KMS-11 (cell line): ENCODE measurements around the gene SEMA4G.

Experiments
- H2AFZ ChIP-seq: fragments of 200-600 bp; sonication (generic); 2 replicates; pipeline ENCODE4 v1.6.1; 2016; ENCODE audit warnings: antibody characterized with exemption, mixed run types, low read depth
- H3K27ac ChIP-seq: fragments of 200-600 bp; sonication (generic); 2 replicates; pipeline ENCODE4 v1.6.1; 2016; ENCODE audit warnings: mild to moderate bottlenecking, mixed run types
- H3K27me3 ChIP-seq: fragments of 200-600 bp; sonication (generic); 2 replicates; pipeline ENCODE4 v1.6.1; 2017; ENCODE audit warnings: mild to moderate bottlenecking, low read depth, mixed run types, moderate library complexity; ENCODE audit not compliant: insufficient read depth
- H3K36me3 ChIP-seq: fragments of 200-600 bp; sonication (generic); 2 replicates; pipeline ENCODE4 v1.6.1; 2017; ENCODE audit warnings: mild to moderate bottlenecking, mixed run types; ENCODE audit not compliant: insufficient read depth
- H3K4me1 ChIP-seq: fragments of 200-600 bp; sonication (generic); 2 replicates; pipeline ENCODE4 v1.6.1; 2016; ENCODE audit warnings: mild to moderate bottlenecking, low read depth, mixed run types; ENCODE audit not compliant: poor library complexity, severe bottlenecking
- H3K4me2 ChIP-seq: fragments of 200-600 bp; sonication (generic); 2 replicates; pipeline ENCODE4 v1.7.0; 2016; ENCODE audit warnings: mild to moderate bottlenecking, mixed run types
- H3K4me3 ChIP-seq: fragments of 200-600 bp; sonication (generic); IDR thresholded peaks from 2 replicates; pipeline ENCODE4 v1.6.1; 2017; ENCODE audit warnings: low read depth, low read length, mixed read lengths; ENCODE audit not compliant: insufficient read depth
- H3K79me2 ChIP-seq: fragments of 200-600 bp; sonication (generic); 2 replicates; pipeline ENCODE4 v1.6.1; 2016; ENCODE audit warnings: low read depth, mixed run types; ENCODE audit not compliant: insufficient read depth
- H3K9ac ChIP-seq: fragments of 200-600 bp; sonication (generic); 2 replicates; pipeline ENCODE4 v1.6.1; 2016; ENCODE audit warnings: mild to moderate bottlenecking, mixed run types
- H4K20me1 ChIP-seq: fragments of 200-600 bp; sonication (generic); 2 replicates; pipeline ENCODE4 v1.6.1; 2016; ENCODE audit warnings: mild to moderate bottlenecking, mixed run types; ENCODE audit not compliant: insufficient read depth
- CTCF ChIP-seq: fragments of 200-600 bp; sonication (generic); conservative IDR thresholded peaks from 2 replicates; pipeline ENCODE4 v1.6.1; 2017; ENCODE audit warnings: low read depth, mild to moderate bottlenecking, antibody characterized with exemption, low read length, moderate library complexity, mixed read lengths

Gene SEMA4G

GRCh38 chr10:101007099-101007711 lies 37.9 kb downstream of the SEMA4G start:
- H3K4me3 ChIP-seq = no peak overlapping the region
- no peaks in the 10 kb centered on the region for H4K20me1 ChIP-seq
- peaks cover under 1% of the 10 kb centered on the region for H3K4me1 ChIP-seq
- no peak overlapping the region for H3K27ac ChIP-seq
- no peaks in the 10 kb centered on the region for H3K79me2 ChIP-seq
- H3K27me3 ChIP-seq = no peaks in the 10 kb centered on the region
- no peak overlapping the region for H3K4me2 ChIP-seq
- no peak for TF ChIP-seq CTCF
- no peak overlapping the region for H3K9ac ChIP-seq
- H3K36me3 ChIP-seq = no peaks in the 10 kb centered on the region
- H2AFZ ChIP-seq = no peak overlapping the region

DNA sequence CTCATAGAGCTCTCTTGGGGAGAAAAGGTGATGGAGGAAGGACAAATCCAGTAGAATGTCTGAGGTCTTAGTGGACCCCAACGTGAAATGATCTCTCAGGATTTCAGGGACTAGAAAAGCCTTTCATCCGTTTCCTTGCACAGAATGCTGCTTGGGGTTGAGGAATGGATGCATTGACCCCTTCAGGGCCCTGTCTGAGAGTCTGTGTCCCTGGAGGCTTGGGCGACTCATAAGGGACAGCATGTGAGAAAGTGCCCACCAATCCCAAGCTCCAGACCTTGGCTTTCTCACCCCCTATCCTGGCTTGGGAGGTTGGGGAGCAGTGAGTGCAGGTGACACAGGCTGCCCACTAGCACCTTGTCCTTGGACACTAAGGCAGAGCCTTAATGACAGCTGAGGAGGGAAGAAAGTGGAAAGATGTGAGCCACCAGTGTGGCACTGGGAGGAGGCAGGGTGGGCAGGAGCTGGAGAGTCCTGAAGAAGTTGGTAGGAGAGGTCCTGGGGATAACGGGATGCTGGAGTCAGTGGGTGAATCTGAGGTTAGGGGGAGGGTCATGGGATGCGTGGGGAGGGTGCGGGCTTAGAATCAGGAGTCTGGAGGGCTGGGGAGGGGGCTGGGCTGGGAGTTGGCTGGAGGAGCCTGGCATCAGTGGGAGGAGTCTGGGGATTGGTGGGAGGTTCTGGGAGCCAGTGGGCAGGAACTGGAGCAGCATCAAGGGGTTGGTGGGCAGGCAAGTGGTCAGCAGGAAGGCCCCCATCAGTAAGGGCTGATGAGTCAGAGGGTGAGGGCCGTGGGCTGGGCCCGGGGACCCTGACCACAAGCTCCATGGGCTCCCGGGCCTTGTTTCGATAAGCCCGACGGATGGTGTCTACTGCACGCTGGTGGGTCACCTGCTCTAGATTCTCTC lies 38.9 kb downstream of the SEMA4G start:
- Histone ChIP-seq H3K36me3 (no peaks in the 10 kb centered on the region), H3K9ac (no peak overlapping the region), H3K79me2 (no peaks in the 10 kb centered on the region), H3K4me2 (no peak overlapping the region), H2AFZ (no peak overlapping the region), H3K4me1 (peaks cover 3% of the 10 kb centered on the region), H3K4me3 (no peak overlapping the region), H3K27ac (no peak overlapping the region), H3K27me3 (no peaks in the 10 kb centered on the region), H4K20me1 (no peaks in the 10 kb centered on the region)
- TF ChIP-seq CTCF = no peak

- Histone ChIP-seq H3K4me3 (no peak overlapping the region), H3K4me1 (peaks cover 8% of the 10 kb centered on the region), H3K36me3 (no peaks in the 10 kb centered on the region), H2AFZ (no peak overlapping the region), H3K4me2 (no peak overlapping the region), H3K9ac (no peak overlapping the region), H3K27ac (no peak overlapping the region), H3K79me2 (no peaks in the 10 kb centered on the region), H4K20me1 (no peaks in the 10 kb centered on the region), H3K27me3 (no peaks in the 10 kb centered on the region)
- no peak for TF ChIP-seq CTCF
These were observed 39.6 kb downstream of the SEMA4G start for GRCh38 chr10:101008823-101009423.

DNA sequence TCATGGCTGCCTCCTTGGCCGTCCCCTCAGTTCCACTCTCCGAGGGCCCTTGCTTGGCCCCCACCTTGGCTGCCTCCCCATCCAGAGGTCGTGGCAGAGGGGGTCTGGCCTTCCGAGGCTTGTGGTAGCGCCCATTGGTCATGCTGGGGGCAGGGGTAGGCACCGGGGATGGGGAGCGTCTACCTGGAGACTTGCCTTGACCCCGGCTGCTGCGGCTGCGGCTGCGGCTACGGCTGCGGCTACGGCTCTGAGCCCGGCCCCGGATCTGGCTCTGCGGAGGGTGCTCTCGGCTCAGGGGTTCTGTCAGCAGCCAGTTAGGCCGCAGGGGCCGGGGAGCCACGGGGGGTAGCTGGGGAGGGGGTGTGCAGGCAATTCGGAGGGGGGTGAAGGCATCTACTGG lies 41.0 kb downstream of the SEMA4G start:
- no peak overlapping the region for H3K27ac ChIP-seq
- no peak overlapping the region for H3K4me2 ChIP-seq
- H3K4me1 ChIP-seq = peaks cover 15% of the 10 kb centered on the region
- TF ChIP-seq CTCF = no peak
- no peak overlapping the region for H2AFZ ChIP-seq
- no peak overlapping the region for H3K9ac ChIP-seq
- H3K79me2 ChIP-seq = no peaks in the 10 kb centered on the region
- H3K27me3 ChIP-seq = no peaks in the 10 kb centered on the region
- no peaks in the 10 kb centered on the region for H3K36me3 ChIP-seq
- H3K4me3 ChIP-seq = no peak overlapping the region
- H4K20me1 ChIP-seq = no peaks in the 10 kb centered on the region
